Kidney (tissue), 14 donors: Measurements from ENCODE around the gene AP3M1. TPM values are rescaled to one million over a fixed set of nuclear protein-coding genes. Genes with fewer than 3 reads are reported as not detected.

Experiments
- DNase-seq, 5 donors: peaks; one replicate each; pipeline ENCODE4 v3.0.0-alpha.2; 2013 to 2020
- FAIRE-seq: peaks from 2 replicates; lab custom pipeline; 2012; peaks lifted over from hg19 to GRCh38; lab: Jason Lieb, UNC
- H3K27ac ChIP-seq, 2 donors: one replicate each; pipeline ENCODE4 v1.7.0; 2013; ENCODE audit warnings: low read depth in 2 of 2, low read length in 2 of 2, inconsistent platforms in 1 of 2
- H3K27me3 ChIP-seq: one replicate; pipeline ENCODE4 v1.7.1; 2013; ENCODE audit warnings: low read length, inconsistent platforms; ENCODE audit not compliant: control insufficient read depth, insufficient read depth
- H3K36me3 ChIP-seq, 3 donors: one replicate each; pipeline versions ENCODE4 v1.7.0 to v1.7.1; 2013; ENCODE audit warnings: low read length in 3 of 3, control low read depth in 1 of 3, inconsistent platforms in 1 of 3; ENCODE audit not compliant: insufficient read depth in 3 of 3, control insufficient read depth in 2 of 3
- H3K4me1 ChIP-seq, 3 donors: one replicate each; pipeline versions ENCODE4 v1.7.0 to v1.7.1; 2013; ENCODE audit warnings: low read length in 3 of 3, inconsistent platforms in 1 of 3, low read depth in 1 of 3; ENCODE audit not compliant: control insufficient read depth in 2 of 3, insufficient read depth in 2 of 3
- H3K4me3 ChIP-seq, 3 donors: one replicate each; pipeline versions ENCODE4 v1.7.0 to v1.8.1; 2013; ENCODE audit warnings: low read length in 3 of 3, control low read depth in 1 of 3, inconsistent platforms in 1 of 3
- H3K9ac ChIP-seq, 3 donors: one replicate each; pipeline versions ENCODE4 v1.7.0 to v1.7.1; 2013; ENCODE audit warnings: low read length in 3 of 3, control low read depth in 1 of 3, inconsistent platforms in 1 of 3
- H3K9me3 ChIP-seq, 3 donors: one replicate each; pipeline versions ENCODE4 v1.7.0 to v1.7.1; 2013; ENCODE audit warnings: low read length in 3 of 3, control low read depth in 1 of 3, inconsistent platforms in 1 of 3; ENCODE audit not compliant: control insufficient read depth in 2 of 3, insufficient read depth in 1 of 3
- CTCF ChIP-seq: IDR thresholded peaks from 3 replicates; pipeline ENCODE4 v1.5.1; 2012; ENCODE audit warnings: mild to moderate bottlenecking, moderate library complexity, borderline replicate concordance; ENCODE audit not compliant: insufficient read depth; ENCODE audit errors: extremely low read depth
- intact Hi-C: fragments of 100-400 bp; cut with DNase I; formaldehyde crosslinking; loops from one replicate; pipeline ENCODE4 v1.11.1; 2022
- polyA plus RNA-seq: library from polyadenylated mRNA; stranded (reverse); fragments of 350-450 nt; fragmentation: Illumina TruSeq; extraction: RNeasy Lipid Tissue Mini Kit (QIAGEN cat#74804); gene quantifications from one replicate; pipeline ENCODE4 v1.2.3, GENCODE V29; 2014; ENCODE audit warnings: low read depth, low replicate concordance; ENCODE audit not compliant: insufficient read depth
- total RNA-seq: library from RNA; stranded (reverse); fragmentation: NEBNext Ultra II Directional; extraction: Animal tissue kit (Norgen Biotek cat#: 25700); gene quantifications from one replicate; pipeline ENCODE4 v1.2.1, GENCODE V29; 2021
- donor health status: control.
- donor health status: control.
- donor health status: control.
- donor health status: control.
- donor health status: control.
- donor health status: DM: yes; HTN: yes; CAD: no.
- donor health status: Normal renal cell carcinoma (clear cell type).

The AP3M1 gene
- total and polyA plus RNA-seq, 2 donors from 2014 or later: 14.6 to 30.1 TPM

- Histone ChIP-seq H3K27me3 (no peaks in the 10 kb centered on the region), H3K4me1 (no peaks in the 10 kb centered on the region), H3K36me3 (peaks cover 2 to 9% (median 5%) of the 10 kb centered on the region in 3 donors), H3K9ac (no peak overlapping the region), H3K27ac (no peak overlapping the region), H3K4me3 (no peak overlapping the region), H3K9me3 (no peaks in the 10 kb centered on the region)
- no peak for FAIRE-seq
- TF ChIP-seq CTCF: no peak
- DNase-seq: no peak
- intact Hi-C loops: no loop called here
Measured at GRCh38 chr10:74081941-74082718, 68.5 kb downstream of the AP3M1 start.

- H3K36me3 ChIP-seq: peaks cover 2 to 7% (median 5%) of the 10 kb centered on the region in 3 donors
- no peaks in the 10 kb centered on the region for H3K4me1 ChIP-seq
- H3K4me3 ChIP-seq: no peak overlapping the region
- FAIRE-seq (no peak), DNase-seq (peak in 3 of 5 donors; percentile 53 to 72 (median 55))
- no peaks in the 10 kb centered on the region for H3K9me3 ChIP-seq
- intact Hi-C loops: no loop called here
- TF ChIP-seq CTCF: peak; percentile 65
- no peak overlapping the region for H3K9ac ChIP-seq
- H3K27me3 ChIP-seq: no peaks in the 10 kb centered on the region
- no peak overlapping the region for H3K27ac ChIP-seq
Measured at GRCh38 chr10:74081192-74081803, 69.3 kb downstream of the AP3M1 start.

- intact Hi-C loops: no loop called here
- Histone ChIP-seq H3K27ac (no peak overlapping the region), H3K27me3 (no peaks in the 10 kb centered on the region), H3K4me3 (no peak overlapping the region), H3K9ac (no peak overlapping the region), H3K4me1 (no peaks in the 10 kb centered on the region), H3K36me3 (peaks cover 2 to 12% (median 5%) of the 10 kb centered on the region in 3 donors), H3K9me3 (no peaks in the 10 kb centered on the region)
- no peak for TF ChIP-seq CTCF
- DNase-seq (no peak), FAIRE-seq (no peak)
Measured at GRCh38 chr10:74079936-74080590, 70.6 kb downstream of the AP3M1 start.
